H4 (cell line): ENCODE data around the gene GPAT3. TPM values are rescaled to one million over a fixed set of nuclear protein-coding genes. Genes with fewer than 3 reads are reported as not detected.

Experiments used
- DNase-seq: peaks from one replicate; pipeline ENCODE4 v3.0.0-alpha.2; 2015; ENCODE audit warnings: low spot score
- total RNA-seq: library from RNA; depleted of rRNA; stranded (reverse); fragments of >200 nt; shearing (Covaris generic); gene quantifications from 2 replicates; pipeline ENCODE4 v1.2.3, GENCODE V29; 2014; rRNA removed

Gene GPAT3
- total RNA-seq, 1 experiment from 2014 or later, result 69.7 TPM

DNA sequence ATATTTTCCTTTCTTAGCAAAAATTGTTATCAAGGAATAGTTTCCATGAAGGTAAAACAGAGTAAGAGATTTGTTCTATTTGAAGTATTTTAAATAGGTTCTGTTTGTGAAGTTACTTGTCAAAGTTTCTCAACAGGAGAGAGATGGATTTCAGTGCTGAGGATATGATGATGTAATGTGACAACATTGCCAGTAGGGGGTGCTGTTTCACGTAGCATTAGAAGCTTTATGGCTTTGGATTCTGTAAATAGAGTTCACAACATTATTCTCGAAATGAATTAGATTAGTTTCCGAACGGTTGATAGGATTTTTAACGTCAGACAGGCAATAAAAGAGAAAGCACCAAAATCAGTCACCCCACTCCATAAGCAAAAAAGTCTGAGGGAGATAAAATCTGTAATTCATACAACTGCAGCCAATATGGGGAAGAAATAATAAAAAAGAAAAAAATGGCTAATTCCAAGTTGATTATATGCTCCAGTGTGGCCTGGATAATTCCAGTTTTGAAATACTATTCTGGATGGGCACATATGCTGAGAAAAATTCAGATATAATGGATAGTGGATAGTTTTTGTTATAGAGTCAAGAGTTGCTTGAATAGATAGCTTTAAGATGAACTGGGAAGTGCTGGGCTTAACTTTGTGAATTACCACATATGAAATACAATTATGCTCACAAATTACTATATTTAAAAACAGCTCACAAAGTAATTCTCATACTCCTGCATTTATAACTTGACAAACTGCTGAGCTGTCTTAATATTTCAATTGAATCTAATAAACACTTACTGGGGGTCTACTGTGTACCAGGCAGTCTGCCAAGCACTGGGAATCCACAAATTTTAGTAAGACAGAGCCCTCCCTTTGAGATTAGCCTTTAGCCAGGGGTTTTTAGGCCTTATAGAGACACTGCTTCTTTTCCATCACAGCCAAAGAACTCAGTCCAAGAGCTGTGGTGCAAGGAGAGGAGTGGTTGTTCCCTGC is 109.1 kb downstream of the GPAT3 start:
- peak; percentile 67 for DNase-seq

DNA sequence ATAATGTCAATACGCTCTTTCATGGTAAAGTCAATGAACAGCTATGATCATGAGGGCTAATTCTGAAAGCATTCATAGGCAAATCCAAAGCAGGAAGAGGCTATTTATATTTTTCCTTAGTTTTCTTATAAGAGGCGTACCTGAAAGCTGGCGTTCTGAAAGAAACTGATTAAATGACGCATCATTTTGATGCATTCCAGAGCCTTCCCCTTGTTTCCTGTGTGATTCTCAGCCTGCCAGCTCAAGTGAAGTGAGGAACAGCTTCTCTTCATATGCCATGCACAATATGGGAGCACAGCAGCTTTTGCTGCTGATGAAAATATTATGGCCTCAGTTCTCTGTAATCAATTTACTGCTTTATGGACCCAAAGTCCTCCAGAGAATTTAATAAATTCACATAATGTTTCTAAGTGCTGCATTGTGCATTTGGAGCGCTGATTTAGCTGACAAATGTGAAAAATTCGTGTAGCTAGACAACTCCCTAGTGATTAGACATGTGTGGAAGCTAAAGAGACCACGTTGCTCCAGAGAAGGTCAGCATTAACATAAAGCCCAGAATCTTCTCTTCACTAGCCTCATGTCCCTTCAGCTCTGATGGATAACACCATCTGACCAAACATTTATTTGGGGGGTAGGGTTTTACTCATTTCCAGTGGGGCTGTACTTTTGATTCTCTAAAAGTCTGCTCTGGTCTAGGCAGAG is 110.8 kb downstream of the GPAT3 start:
- no peak for DNase-seq

DNA sequence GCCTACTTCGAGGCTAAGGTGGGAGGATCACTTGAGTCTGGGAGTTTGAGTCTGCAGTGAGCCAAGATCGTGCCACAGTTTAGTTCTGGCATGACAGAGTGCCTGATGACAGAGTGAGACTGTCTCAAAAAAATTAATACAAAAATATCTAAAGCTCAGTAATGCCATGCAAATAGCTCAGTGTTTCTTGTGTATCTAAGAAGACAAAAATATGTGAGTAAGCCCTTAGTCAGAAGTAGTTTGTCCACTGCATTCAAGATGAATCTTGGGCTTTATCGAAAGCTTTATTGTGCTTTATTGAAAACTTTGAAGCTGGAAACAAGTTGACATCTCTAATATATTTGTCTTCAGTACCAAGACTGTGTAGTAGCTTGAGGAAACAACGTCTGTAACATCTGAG is 115.9 kb downstream of the GPAT3 start:
- no peak for DNase-seq

Other genes starting within 250 kb of the GPAT3 start
- gene HPSE, start 201.3 kb upstream of the GPAT3 start, total RNA-seq, result 5.2 and 5.6 TPM in 2 replicates
- gene HELQ, start 80.3 kb upstream of the GPAT3 start, total RNA-seq, result 8.8 and 12.5 TPM in 2 replicates
- gene MRPS18C, start 80.0 kb upstream of the GPAT3 start, total RNA-seq, result 40.7 and 44.3 TPM in 2 replicates
- 4.7 and 6.3 TPM in 2 replicates for gene ABRAXAS1, start 51.0 kb upstream of the GPAT3 start, total RNA-seq